ENCODE measurements around the gene PDXK.

The PDXK gene

DNA sequence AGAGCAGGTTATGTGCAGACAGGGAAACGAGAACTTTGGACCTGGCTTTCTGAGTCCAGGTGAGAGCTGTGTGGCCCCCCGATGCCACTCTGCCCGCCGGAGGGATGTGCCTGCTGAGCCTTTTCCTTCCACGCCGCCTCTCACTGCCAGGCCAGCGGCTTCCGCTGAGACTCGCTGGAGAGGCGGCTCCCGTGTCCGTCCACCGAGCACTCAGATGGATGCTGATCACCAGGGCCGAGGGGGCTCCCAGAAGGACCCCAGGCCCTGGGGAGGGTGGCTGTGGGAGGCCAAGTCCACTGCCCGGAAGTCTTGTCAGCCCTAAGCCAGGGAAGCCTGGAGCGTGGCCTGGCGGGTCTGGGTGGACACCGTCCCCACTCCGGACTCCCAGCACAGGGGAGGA is 40.7 kb downstream of the PDXK start:
- TF ChIP-seq FOXM1 (IDR thresholded peaks at IDR 0.05; ENCODE audit: borderline replicate concordance, low read depth), result no peak
- TF ChIP-seq EP300 (IDR thresholded peaks at IDR 0.05; ENCODE audit: borderline replicate concordance), result no peak

DNA sequence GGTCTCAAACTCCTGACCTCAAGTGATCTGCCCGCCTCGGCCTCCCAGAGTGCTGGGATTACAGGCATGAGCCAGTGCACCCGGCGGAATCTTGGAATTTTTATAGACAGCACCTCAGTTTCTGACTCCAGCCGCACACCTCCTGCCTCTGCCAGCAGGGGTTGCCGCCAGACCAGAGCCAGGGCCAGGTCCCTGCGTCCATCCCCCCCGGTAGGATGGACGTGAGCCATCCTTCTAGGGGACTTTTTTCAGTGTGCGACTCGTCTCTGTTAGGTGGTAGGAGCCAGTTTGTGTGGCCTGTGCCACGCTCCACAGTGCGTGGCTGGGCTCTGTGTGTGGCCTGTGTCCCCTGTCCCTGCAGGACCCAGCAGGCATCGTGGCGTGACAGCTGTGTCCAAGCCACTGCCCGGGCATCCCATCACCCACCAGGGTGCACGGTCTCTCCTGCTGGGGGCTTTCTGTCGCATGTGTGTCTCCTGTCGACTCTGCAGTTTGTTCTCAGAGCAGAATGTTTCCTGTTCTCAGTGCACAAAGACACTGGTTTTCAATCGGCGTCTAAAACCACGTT is 41.5 kb downstream of the PDXK start:
- TF ChIP-seq EGR1 (IDR thresholded peaks at IDR 0.05), result no peak
- no peak for TF ChIP-seq YY1 (IDR thresholded peaks at IDR 0.05; ENCODE audit: low read depth)
- TF ChIP-seq FOXM1 (IDR thresholded peaks at IDR 0.05; ENCODE audit: borderline replicate concordance, low read depth), result no peak
- TF ChIP-seq, protein P1, sequence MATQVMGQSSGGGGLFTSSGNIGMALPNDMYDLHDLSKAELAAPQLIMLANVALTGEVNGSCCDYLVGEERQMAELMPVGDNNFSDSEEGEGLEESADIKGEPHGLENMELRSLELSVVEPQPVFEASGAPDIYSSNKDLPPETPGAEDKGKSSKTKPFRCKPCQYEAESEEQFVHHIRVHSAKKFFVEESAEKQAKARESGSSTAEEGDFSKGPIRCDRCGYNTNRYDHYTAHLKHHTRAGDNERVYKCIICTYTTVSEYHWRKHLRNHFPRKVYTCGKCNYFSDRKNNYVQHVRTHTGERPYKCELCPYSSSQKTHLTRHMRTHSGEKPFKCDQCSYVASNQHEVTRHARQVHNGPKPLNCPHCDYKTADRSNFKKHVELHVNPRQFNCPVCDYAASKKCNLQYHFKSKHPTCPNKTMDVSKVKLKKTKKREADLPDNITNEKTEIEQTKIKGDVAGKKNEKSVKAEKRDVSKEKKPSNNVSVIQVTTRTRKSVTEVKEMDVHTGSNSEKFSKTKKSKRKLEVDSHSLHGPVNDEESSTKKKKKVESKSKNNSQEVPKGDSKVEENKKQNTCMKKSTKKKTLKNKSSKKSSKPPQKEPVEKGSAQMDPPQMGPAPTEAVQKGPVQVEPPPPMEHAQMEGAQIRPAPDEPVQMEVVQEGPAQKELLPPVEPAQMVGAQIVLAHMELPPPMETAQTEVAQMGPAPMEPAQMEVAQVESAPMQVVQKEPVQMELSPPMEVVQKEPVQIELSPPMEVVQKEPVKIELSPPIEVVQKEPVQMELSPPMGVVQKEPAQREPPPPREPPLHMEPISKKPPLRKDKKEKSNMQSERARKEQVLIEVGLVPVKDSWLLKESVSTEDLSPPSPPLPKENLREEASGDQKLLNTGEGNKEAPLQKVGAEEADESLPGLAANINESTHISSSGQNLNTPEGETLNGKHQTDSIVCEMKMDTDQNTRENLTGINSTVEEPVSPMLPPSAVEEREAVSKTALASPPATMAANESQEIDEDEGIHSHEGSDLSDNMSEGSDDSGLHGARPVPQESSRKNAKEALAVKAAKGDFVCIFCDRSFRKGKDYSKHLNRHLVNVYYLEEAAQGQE (IDR thresholded peaks at IDR 0.05; ENCODE audit: low read depth), result no peak
- TF ChIP-seq CEBPB (IDR thresholded peaks at IDR 0.05), result no peak
- no peak for TF ChIP-seq ZBTB7A (IDR thresholded peaks at IDR 0.05; ENCODE audit: low read depth)
- no peak for TF ChIP-seq EP300 (IDR thresholded peaks at IDR 0.05; ENCODE audit: borderline replicate concordance)
- no peak for TF ChIP-seq RAD21 (IDR thresholded peaks at IDR 0.05; ENCODE audit: low read depth)
- no peak for TF ChIP-seq CREB1 (IDR thresholded peaks at IDR 0.05; ENCODE audit: low read depth)
- TF ChIP-seq, protein P2, sequence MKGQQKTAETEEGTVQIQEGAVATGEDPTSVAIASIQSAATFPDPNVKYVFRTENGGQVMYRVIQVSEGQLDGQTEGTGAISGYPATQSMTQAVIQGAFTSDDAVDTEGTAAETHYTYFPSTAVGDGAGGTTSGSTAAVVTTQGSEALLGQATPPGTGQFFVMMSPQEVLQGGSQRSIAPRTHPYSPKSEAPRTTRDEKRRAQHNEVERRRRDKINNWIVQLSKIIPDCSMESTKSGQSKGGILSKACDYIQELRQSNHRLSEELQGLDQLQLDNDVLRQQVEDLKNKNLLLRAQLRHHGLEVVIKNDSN (IDR thresholded peaks at IDR 0.05), result no peak
- no peak for TF ChIP-seq TCF12 (IDR thresholded peaks at IDR 0.05; ENCODE audit: low read depth)
- TF ChIP-seq TEAD4 (IDR thresholded peaks at IDR 0.05), result no peak
- TF ChIP-seq NFIC (IDR thresholded peaks at IDR 0.05), result no peak
- no peak for TF ChIP-seq TAF1 (IDR thresholded peaks at IDR 0.05; ENCODE audit: low read depth)
- TF ChIP-seq, protein P3, sequence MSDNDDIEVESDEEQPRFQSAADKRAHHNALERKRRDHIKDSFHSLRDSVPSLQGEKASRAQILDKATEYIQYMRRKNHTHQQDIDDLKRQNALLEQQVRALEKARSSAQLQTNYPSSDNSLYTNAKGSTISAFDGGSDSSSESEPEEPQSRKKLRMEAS (IDR thresholded peaks at IDR 0.05), result no peak

DNA sequence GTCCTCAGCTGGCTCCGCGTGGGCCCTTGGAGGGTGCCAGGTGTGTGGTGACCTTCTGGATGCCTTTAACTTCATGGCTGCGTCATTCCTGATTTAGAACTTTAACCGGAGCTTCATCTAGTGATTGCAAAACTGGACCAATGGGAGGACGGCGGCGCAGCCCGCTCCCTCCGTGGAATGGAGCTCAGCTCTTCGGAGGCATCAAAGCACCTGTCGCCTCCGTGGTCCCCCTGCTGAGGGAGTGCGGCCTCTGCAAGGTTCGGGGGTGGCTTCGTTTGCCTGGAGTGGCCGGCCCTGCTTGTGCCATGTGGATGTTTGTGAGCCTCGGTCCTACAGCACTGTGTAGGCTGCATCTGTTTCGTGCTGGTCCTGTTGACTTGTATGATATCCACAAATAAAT is 43.0 kb downstream of the PDXK start:
- TF ChIP-seq TAF1 (IDR thresholded peaks at IDR 0.05; ENCODE audit: low read depth), result no peak
- no peak for TF ChIP-seq YY1 (IDR thresholded peaks at IDR 0.05; ENCODE audit: low read depth)
- TF ChIP-seq EP300 (IDR thresholded peaks at IDR 0.05; ENCODE audit: borderline replicate concordance), result no peak
- TF ChIP-seq EGR1 (IDR thresholded peaks at IDR 0.05), result no peak
- no peak for TF ChIP-seq FOXM1 (IDR thresholded peaks at IDR 0.05; ENCODE audit: borderline replicate concordance, low read depth)
- TF ChIP-seq, protein P3 (IDR thresholded peaks at IDR 0.05), result no peak

DNA sequence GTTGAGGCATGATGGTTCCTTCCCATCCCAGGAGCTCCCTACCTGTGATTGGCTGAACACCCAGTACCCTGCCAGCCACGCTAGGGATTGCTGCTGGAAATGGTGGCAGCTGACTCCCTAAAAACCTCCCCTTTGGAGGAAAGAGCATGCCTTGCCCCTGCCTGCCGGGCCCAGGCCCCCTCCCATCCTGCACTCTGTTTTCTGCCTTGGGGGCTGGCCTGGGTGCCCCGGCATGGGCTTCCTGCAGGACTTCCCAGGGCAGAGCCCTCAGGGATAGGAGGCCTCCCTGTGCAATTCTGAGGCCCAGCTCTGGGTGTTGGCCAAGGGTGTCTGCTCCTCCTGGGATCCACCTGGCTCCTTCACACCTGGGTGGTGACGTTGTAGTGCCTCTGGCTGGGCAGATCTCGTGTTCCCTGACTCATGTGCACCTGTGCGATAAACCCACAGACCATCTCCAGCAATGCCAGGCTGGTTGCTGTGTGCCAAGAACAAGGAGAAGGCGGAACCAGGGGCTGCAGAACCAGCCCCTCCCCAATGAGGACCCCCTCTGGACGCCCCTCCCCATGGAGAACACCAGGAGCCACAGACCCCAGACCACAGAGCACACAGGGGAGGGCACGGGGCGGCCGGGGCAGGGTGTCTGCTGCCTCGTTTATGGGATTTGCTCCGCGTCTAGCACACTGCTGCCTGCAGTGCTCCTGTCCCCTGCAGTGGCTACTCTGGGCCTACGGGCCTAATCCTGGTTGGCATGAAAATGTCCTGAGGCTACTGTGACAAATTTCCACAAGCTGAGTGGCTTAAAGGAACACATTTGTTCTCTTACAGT is 43.6 kb downstream of the PDXK start:
- TF ChIP-seq CREB1 (IDR thresholded peaks at IDR 0.05; ENCODE audit: low read depth) (no peak), EP300 (IDR thresholded peaks at IDR 0.05; ENCODE audit: borderline replicate concordance) (no peak), NFIC (IDR thresholded peaks at IDR 0.05) (no peak), RAD21 (IDR thresholded peaks at IDR 0.05; ENCODE audit: low read depth) (no peak), TEAD4 (IDR thresholded peaks at IDR 0.05) (no peak), CEBPB (IDR thresholded peaks at IDR 0.05) (no peak), TCF12 (IDR thresholded peaks at IDR 0.05; ENCODE audit: low read depth) (no peak)
- TF ChIP-seq, protein P3 (IDR thresholded peaks at IDR 0.05), result no peak
- TF ChIP-seq, protein P1 (IDR thresholded peaks at IDR 0.05; ENCODE audit: low read depth), result no peak

DNA sequence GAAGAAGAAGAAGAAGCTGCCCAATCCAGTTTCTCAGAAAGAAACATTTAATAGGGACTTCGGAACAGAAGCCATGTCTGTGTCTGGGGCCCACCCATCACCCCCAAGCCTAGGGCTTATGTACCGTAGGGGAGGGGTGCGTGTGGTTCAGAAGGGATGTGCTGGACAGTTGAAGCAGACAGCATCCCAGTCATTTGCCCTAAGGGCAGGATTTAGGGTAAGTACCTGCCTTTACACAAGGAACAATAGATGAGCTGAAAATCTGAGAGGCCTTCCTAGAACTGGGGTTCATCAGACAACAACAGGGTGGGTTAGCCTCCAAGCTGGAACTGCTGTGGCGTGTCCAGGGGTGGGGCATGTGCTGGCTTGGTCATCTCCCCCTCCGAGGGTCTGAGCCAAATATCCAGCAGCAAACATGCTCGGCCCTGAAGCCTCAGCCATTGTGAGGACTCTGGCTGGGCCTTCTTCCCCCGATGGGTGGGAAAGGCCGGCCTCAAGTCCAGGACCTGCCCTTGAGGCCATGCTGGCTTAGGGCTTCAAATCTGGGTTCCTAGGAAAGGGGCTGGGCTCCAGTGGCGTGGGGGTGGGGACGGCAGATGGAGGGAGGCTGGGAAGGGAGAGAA is 45.1 kb downstream of the PDXK start:
- TF ChIP-seq CEBPB (IDR thresholded peaks at IDR 0.05), result no peak
- TF ChIP-seq NFIC (IDR thresholded peaks at IDR 0.05), result no peak
- TF ChIP-seq EGR1 (IDR thresholded peaks at IDR 0.05), result no peak
- no peak for TF ChIP-seq EP300 (IDR thresholded peaks at IDR 0.05; ENCODE audit: borderline replicate concordance)
- TF ChIP-seq FOXM1 (IDR thresholded peaks at IDR 0.05; ENCODE audit: borderline replicate concordance, low read depth), result no peak
- TF ChIP-seq CREB1 (IDR thresholded peaks at IDR 0.05; ENCODE audit: low read depth), result no peak
- TF ChIP-seq, protein P2 (IDR thresholded peaks at IDR 0.05), result no peak
- no peak for TF ChIP-seq TCF12 (IDR thresholded peaks at IDR 0.05; ENCODE audit: low read depth)
- no peak for TF ChIP-seq YY1 (IDR thresholded peaks at IDR 0.05; ENCODE audit: low read depth)

Measured in Ishikawa (cell line).